ENCODE measurements around the gene PKD2L1. TPM values are rescaled to one million over a fixed set of nuclear protein-coding genes. Genes with fewer than 3 reads are reported as not detected.

The PKD2L1 gene
- total RNA-seq, 2 experiments from 2014 or later, result 0.76 TPM; not detected in 1

- ChIA-PET POLR2A (interaction anchor here (0.6 to 0.9 kb wide), 3 partner anchors 10 to 333 kb away, joined by 3 to 4 read pairs (median 4); partner anchors contain the start of gene SCD), CTCF (ENCODE audit: unreplicated experiment) (no interaction called here)
- Histone ChIP-seq H3K79me2 (ENCODE audit: insufficient read depth, low read depth, low read length) (no peaks in the 10 kb centered on the region), H3K9me3 (ENCODE audit: low read length) (no peaks in the 10 kb centered on the region), H3K4me2 (ENCODE audit: low read length) (no peak overlapping the region), H3K9me2 (ENCODE audit: insufficient read depth, low read length) (no peaks in the 10 kb centered on the region), H3K27ac (ENCODE audit: low read depth, low read length, poor library complexity, severe bottlenecking) (no peak overlapping the region), H4K20me1 (ENCODE audit: insufficient read depth, low read length) (peaks cover 17% of the 10 kb centered on the region), H3K4me1 (ENCODE audit: insufficient read depth, low read length, poor library complexity, severe bottlenecking) (no peaks in the 10 kb centered on the region), H3K4me3 (ENCODE audit: low read depth, low read length, poor library complexity, severe bottlenecking) (no peak overlapping the region), H3K36me3 (ENCODE audit: insufficient read depth, low read length) (peaks cover 95% of the 10 kb centered on the region), H2AFZ (ENCODE audit: low read length) (no peak overlapping the region)
- no peak for DNase-seq (ENCODE audit: low spot score)
- intact Hi-C loops (cut with micrococcal nuclease; ENCODE audit: unreplicated experiment), result no loop called here
- no TSS peak for BruUV-seq (replicated peaks)
- TF ChIP-seq EZH2phosphoT487 (IDR thresholded peaks at IDR 0.05; ENCODE audit: borderline replicate concordance, low read depth, low read length), result no peak
- TF ChIP-seq, protein P1, sequence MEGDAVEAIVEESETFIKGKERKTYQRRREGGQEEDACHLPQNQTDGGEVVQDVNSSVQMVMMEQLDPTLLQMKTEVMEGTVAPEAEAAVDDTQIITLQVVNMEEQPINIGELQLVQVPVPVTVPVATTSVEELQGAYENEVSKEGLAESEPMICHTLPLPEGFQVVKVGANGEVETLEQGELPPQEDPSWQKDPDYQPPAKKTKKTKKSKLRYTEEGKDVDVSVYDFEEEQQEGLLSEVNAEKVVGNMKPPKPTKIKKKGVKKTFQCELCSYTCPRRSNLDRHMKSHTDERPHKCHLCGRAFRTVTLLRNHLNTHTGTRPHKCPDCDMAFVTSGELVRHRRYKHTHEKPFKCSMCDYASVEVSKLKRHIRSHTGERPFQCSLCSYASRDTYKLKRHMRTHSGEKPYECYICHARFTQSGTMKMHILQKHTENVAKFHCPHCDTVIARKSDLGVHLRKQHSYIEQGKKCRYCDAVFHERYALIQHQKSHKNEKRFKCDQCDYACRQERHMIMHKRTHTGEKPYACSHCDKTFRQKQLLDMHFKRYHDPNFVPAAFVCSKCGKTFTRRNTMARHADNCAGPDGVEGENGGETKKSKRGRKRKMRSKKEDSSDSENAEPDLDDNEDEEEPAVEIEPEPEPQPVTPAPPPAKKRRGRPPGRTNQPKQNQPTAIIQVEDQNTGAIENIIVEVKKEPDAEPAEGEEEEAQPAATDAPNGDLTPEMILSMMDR (conservative IDR thresholded peaks at IDR 0.05; ENCODE audit: low read length), result no peak
Observed at GRCh38 chr10:100359529-100360150, 29.6 kb upstream of the PKD2L1 start.

- peaks cover 95% of the 10 kb centered on the region for H3K36me3 ChIP-seq (ENCODE audit: insufficient read depth, low read length)
- ChIA-PET POLR2A (interaction anchor here (0.6 to 0.9 kb wide), 3 partner anchors 10 to 333 kb away, joined by 4 read pairs; partner anchors contain the start of gene SCD), CTCF (ENCODE audit: unreplicated experiment) (no interaction called here)
- H3K4me3 ChIP-seq (ENCODE audit: low read depth, low read length, poor library complexity, severe bottlenecking), result no peak overlapping the region
- no TSS peak for BruUV-seq (replicated peaks)
- intact Hi-C loops (cut with micrococcal nuclease; ENCODE audit: unreplicated experiment), result no loop called here
- H4K20me1 ChIP-seq (ENCODE audit: insufficient read depth, low read length), result peaks cover 17% of the 10 kb centered on the region
- H3K79me2 ChIP-seq (ENCODE audit: insufficient read depth, low read depth, low read length), result no peaks in the 10 kb centered on the region
- H3K4me1 ChIP-seq (ENCODE audit: insufficient read depth, low read length, poor library complexity, severe bottlenecking), result no peaks in the 10 kb centered on the region
- H3K4me2 ChIP-seq (ENCODE audit: low read length), result no peak overlapping the region
- no peak for DNase-seq (ENCODE audit: low spot score)
- H2AFZ ChIP-seq (ENCODE audit: low read length), result no peak overlapping the region
- TF ChIP-seq EZH2phosphoT487 (IDR thresholded peaks at IDR 0.05; ENCODE audit: borderline replicate concordance, low read depth, low read length), result no peak
- TF ChIP-seq, protein P1 (conservative IDR thresholded peaks at IDR 0.05; ENCODE audit: low read length), result no peak
- no peak overlapping the region for H3K27ac ChIP-seq (ENCODE audit: low read depth, low read length, poor library complexity, severe bottlenecking)
- no peaks in the 10 kb centered on the region for H3K9me2 ChIP-seq (ENCODE audit: insufficient read depth, low read length)
- H3K9me3 ChIP-seq (ENCODE audit: low read length), result no peaks in the 10 kb centered on the region
Observed at GRCh38 chr10:100359030-100359432, 29.0 kb upstream of the PKD2L1 start.
